Urinary bladder (tissue), 2 donors: ENCODE results near the gene ASGR2. TPM values are rescaled to one million over a fixed set of nuclear protein-coding genes. Genes with fewer than 3 reads are reported as not detected.

Experiments used
- polyA plus RNA-seq: library from polyadenylated mRNA; stranded (reverse); fragments of 200-250 nt; gene quantifications from one replicate; pipeline ENCODE4 v1.2.3, GENCODE V29; 2013
- small RNA-seq: library from RNA; depleted of rRNA; stranded (forward); fragments of <200 nt; gene quantifications from one replicate; pipeline ENCODE3, GENCODE V24; 2014
- total RNA-seq: library from RNA; depleted of rRNA; stranded (reverse); fragments of >200 nt; gene quantifications from one replicate; pipeline ENCODE4 v1.2.3, GENCODE V29; 2014
- donor health status: healthy.

ASGR2 gene
- total and polyA plus RNA-seq, 2 donors = 1.7 TPM; not detected in 1

Small RNA genes lying within 50 kb of the gene (small RNA-seq; reads per million reads assigned to genes)
- gene AC120057.1 = not detected

Other genes starting within 250 kb of the ASGR2 start
- gene ALOX12, start 118.8 kb downstream of the ASGR2 start, total RNA-seq = not detected
- gene ALOX12, start 118.8 kb downstream of the ASGR2 start, polyA plus RNA-seq = 0.04 TPM
- gene RNASEK, start 102.2 kb downstream of the ASGR2 start, total RNA-seq = 32.9 TPM
- 305 TPM for gene RNASEK, start 102.2 kb downstream of the ASGR2 start, polyA plus RNA-seq
- gene BCL6B, start 91.8 kb downstream of the ASGR2 start, total RNA-seq = 12.5 TPM
- gene BCL6B, start 91.8 kb downstream of the ASGR2 start, polyA plus RNA-seq = 9.9 TPM
- gene SLC16A13, start 78.8 kb downstream of the ASGR2 start, total RNA-seq = 0.37 TPM
- 1.5 TPM for gene SLC16A13, start 78.8 kb downstream of the ASGR2 start, polyA plus RNA-seq
- gene SLC16A11, start 70.7 kb downstream of the ASGR2 start, total RNA-seq = not detected
- 1.5 TPM for gene SLC16A11, start 70.7 kb downstream of the ASGR2 start, polyA plus RNA-seq
- 5.0 TPM for gene CLEC10A, start 34.6 kb downstream of the ASGR2 start, total RNA-seq
- gene CLEC10A, start 34.6 kb downstream of the ASGR2 start, polyA plus RNA-seq = 18.8 TPM
- gene ASGR1, start 64.5 kb upstream of the ASGR2 start, total RNA-seq = 1.7 TPM
- gene ASGR1, start 64.5 kb upstream of the ASGR2 start, polyA plus RNA-seq = 1.6 TPM
- 19.4 TPM for gene DLG4, start 105.0 kb upstream of the ASGR2 start, total RNA-seq
- 17.1 TPM for gene DLG4, start 105.0 kb upstream of the ASGR2 start, polyA plus RNA-seq
- 130 TPM for gene ACADVL, start 105.1 kb upstream of the ASGR2 start, total RNA-seq
- 314 TPM for gene ACADVL, start 105.1 kb upstream of the ASGR2 start, polyA plus RNA-seq
- gene DVL2, start 119.7 kb upstream of the ASGR2 start, total RNA-seq = 45.5 TPM
- 41.5 TPM for gene DVL2, start 119.7 kb upstream of the ASGR2 start, polyA plus RNA-seq
- gene PHF23, start 124.6 kb upstream of the ASGR2 start, total RNA-seq = 18.8 TPM
- 39.0 TPM for gene PHF23, start 124.6 kb upstream of the ASGR2 start, polyA plus RNA-seq
- gene GABARAP, start 127.6 kb upstream of the ASGR2 start, total RNA-seq = 246 TPM
- gene GABARAP, start 127.6 kb upstream of the ASGR2 start, polyA plus RNA-seq = 681 TPM
- gene CTDNEP1, start 136.9 kb upstream of the ASGR2 start, total RNA-seq = 40.0 TPM
- gene CTDNEP1, start 136.9 kb upstream of the ASGR2 start, polyA plus RNA-seq = 89.2 TPM
- 17.7 TPM for gene ELP5, start 137.4 kb upstream of the ASGR2 start, total RNA-seq
- 39.2 TPM for gene ELP5, start 137.4 kb upstream of the ASGR2 start, polyA plus RNA-seq
- 24.2 TPM for gene CLDN7, start 147.7 kb upstream of the ASGR2 start, total RNA-seq
- 34.4 TPM for gene CLDN7, start 147.7 kb upstream of the ASGR2 start, polyA plus RNA-seq
- gene SLC2A4, start 166.9 kb upstream of the ASGR2 start, total RNA-seq = 11.6 TPM
- gene SLC2A4, start 166.9 kb upstream of the ASGR2 start, polyA plus RNA-seq = 66.1 TPM
- gene YBX2, start 179.8 kb upstream of the ASGR2 start, total RNA-seq = 0.37 TPM
- gene YBX2, start 179.8 kb upstream of the ASGR2 start, polyA plus RNA-seq = 1.8 TPM
- gene EIF5A, start 192.8 kb upstream of the ASGR2 start, total RNA-seq = 123 TPM
- 348 TPM for gene EIF5A, start 192.8 kb upstream of the ASGR2 start, polyA plus RNA-seq
- 25.0 TPM for gene GPS2, start 200.5 kb upstream of the ASGR2 start, total RNA-seq
- 70.2 TPM for gene GPS2, start 200.5 kb upstream of the ASGR2 start, polyA plus RNA-seq
- 20.9 TPM for gene NEURL4, start 214.5 kb upstream of the ASGR2 start, total RNA-seq
- 26.0 TPM for gene NEURL4, start 214.5 kb upstream of the ASGR2 start, polyA plus RNA-seq
- 1.5 TPM for gene ACAP1, start 221.7 kb upstream of the ASGR2 start, total RNA-seq
- gene ACAP1, start 221.7 kb upstream of the ASGR2 start, polyA plus RNA-seq = 4.3 TPM
- gene KCTD11, start 237.3 kb upstream of the ASGR2 start, total RNA-seq = 3.9 TPM
- 19.3 TPM for gene KCTD11, start 237.3 kb upstream of the ASGR2 start, polyA plus RNA-seq
- not detected for gene TMEM95, start 240.3 kb upstream of the ASGR2 start, total RNA-seq
- gene TMEM95, start 240.3 kb upstream of the ASGR2 start, polyA plus RNA-seq = not detected